ENCODE data around the gene FBXO31. TPM values are rescaled to one million over a fixed set of nuclear protein-coding genes. Genes with fewer than 3 reads are reported as not detected.

Gene FBXO31
- total and polyA plus RNA-seq, 2 of the 8 experiments (the other 6 are each of a cell fraction or from before 2014, with no cell fraction given) = 8.3 to 21.6 TPM

DNA sequence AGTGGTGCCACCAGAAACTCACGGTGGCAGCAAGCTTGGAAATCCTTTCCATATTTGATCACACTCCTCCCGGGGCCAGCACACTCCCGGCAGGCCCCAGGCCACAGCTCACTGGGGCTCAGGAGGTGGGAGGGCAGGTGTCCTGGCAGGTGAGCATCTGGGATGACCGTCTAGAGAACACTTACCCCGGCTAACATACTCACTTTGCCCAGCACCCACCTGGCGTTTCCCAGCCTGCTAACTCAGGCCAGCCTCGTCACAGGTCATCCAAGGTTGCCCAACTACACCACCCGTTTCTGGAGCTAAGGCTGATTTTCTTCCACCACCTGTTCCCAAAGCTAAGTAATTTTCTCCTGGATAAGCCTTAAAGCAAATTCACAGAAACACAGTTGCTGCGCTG, 24.9 kb downstream of the FBXO31 start:
- Histone ChIP-seq H3K23me2 (ENCODE audit: low read depth, low read length) (no peaks in the 10 kb centered on the region), H3K23ac (ENCODE audit: insufficient read length) (no peak overlapping the region), H3K79me1 (ENCODE audit: low read depth, low read length) (peaks cover 7% of the 10 kb centered on the region), H4K91ac (replicated peaks; ENCODE audit: insufficient read length, low read length) (no peak overlapping the region), H4K20me1 (replicated peaks in 1 of 2; ENCODE audit: control insufficient read depth in 1 of 2, insufficient read depth in 2 of 2, low read length in 2 of 2) (peaks cover 3 to 14% of the 10 kb centered on the region in 2 experiments), H3K14ac (ENCODE audit: insufficient read length) (no peak overlapping the region), H3K27ac (ENCODE audit: low read depth, low read length) (no peak overlapping the region), H2BK15ac (ENCODE audit: low read length) (no peak overlapping the region), H2BK120ac (replicated peaks; ENCODE audit: low read depth, low read length) (no peak overlapping the region), H3K56ac (replicated peaks; ENCODE audit: insufficient read length, low read depth, low read length) (no peak overlapping the region), H4K5ac (ENCODE audit: insufficient read length, low read depth, low read length) (no peak overlapping the region), H3K4me3 (ENCODE audit: extremely low read depth in 1 of 4, insufficient read depth in 2 of 4, low read depth in 3 of 4, low read length in 4 of 4) (no peak overlapping the region), H3K4me2 (ENCODE audit: insufficient read depth in 1 of 2, low read depth in 2 of 2, low read length in 2 of 2) (no peak overlapping the region), H3K18ac (ENCODE audit: extremely low read depth, low read length) (no peak overlapping the region), H3K9ac (replicated peaks in 1 of 4; ENCODE audit: extremely low read depth in 1 of 4, low read depth in 3 of 4, low read length in 3 of 4) (no peak overlapping the region), H3K79me2 (ENCODE audit: control insufficient read depth in 1 of 2, insufficient read depth in 2 of 2, low read length in 2 of 2) (no peaks in the 10 kb centered on the region), H3K9me3 (ENCODE audit: insufficient read depth in 2 of 2, low read depth in 1 of 2, low read length in 1 of 2) (no peaks in the 10 kb centered on the region), H2BK5ac (ENCODE audit: low read depth, low read length) (no peak overlapping the region), H3K27me3 (replicated peaks in 1 of 4; ENCODE audit: control insufficient read depth in 3 of 4, extremely low read depth in 1 of 4, insufficient read depth in 3 of 4, low read length in 3 of 4) (no peaks in the 10 kb centered on the region), H2BK12ac (ENCODE audit: low read depth, low read length) (no peak overlapping the region), H3K4me1 (replicated peaks in 1 of 4; ENCODE audit: control insufficient read depth in 3 of 4, insufficient read depth in 4 of 4, low read length in 3 of 4) (no peaks in the 10 kb centered on the region), H3K36me3 (ENCODE audit: control insufficient read depth in 2 of 4, insufficient read depth in 4 of 4, low read length in 3 of 4) (peaks cover 0 to 17% (median 9%) of the 10 kb centered on the region in 4 experiments; a peak in 5 of 8 replicates), H2AK5ac (ENCODE audit: low read depth, low read length) (no peak overlapping the region), H2BK20ac (ENCODE audit: low read length) (no peak overlapping the region), H2AFZ (ENCODE audit: low read length) (no peak overlapping the region), H3K4ac (replicated peaks; ENCODE audit: insufficient read length, low read depth, low read length) (no peak overlapping the region), H4K8ac (ENCODE audit: extremely low read depth, insufficient read depth, low read length) (no peak overlapping the region)
- FAIRE-seq = no peak
- ChIA-PET CTCF (ENCODE audit: partially characterized antibody) (interaction anchor here (0.7 to 1.0 kb wide), 2 partner anchors 25 to 183 kb away, joined by 3 to 4 read pairs; partner anchors contain the start of gene FBXO31), POLR2A (ENCODE audit: partially characterized antibody) (no interaction called here)
- no peak for DNase-seq (ENCODE audit: low read depth in 1 of 2, low spot score in 2 of 2)
- WGBS, 2 experiments (ENCODE audit: extremely low coverage in 1 of 2, insufficient coverage in 1 of 2, insufficient read length in 1 of 2, insufficient replicate concordance in 2 of 2, low coverage in 1 of 2, low lambda C conversion rate in 2 of 2, missing lambda C conversion rate in 1 of 2) = 86% methylated on average over 9 of the region's 9 CpGs; no CpG with 5 or more reads in 1 of the 2 experiments
- TF ChIP-seq SP4 (IDR thresholded peaks at IDR 0.05; ENCODE audit: low read length) (no peak), GTF2F1 (IDR thresholded peaks at IDR 0.05; ENCODE audit: borderline replicate concordance, low read depth, low read length) (no peak), KDM1A (IDR thresholded peaks at IDR 0.05; ENCODE audit: borderline replicate concordance, low read length) (no peak)

All from H1 (cell line).